OCI-LY1 (cell line): Measurements from ENCODE around the gene RBX1.

Experiments
- EZH2 ChIP-seq: fragments of 200-600 bp; sonication (generic), shearing (Covaris generic); IDR thresholded peaks from 2 replicates; pipeline ENCODE4 v1.8.0; 2017; ENCODE audit warnings: borderline replicate concordance, mixed run types, mild to moderate bottlenecking, antibody characterized with exemption, low read length, moderate library complexity, mixed read lengths
- TF ChIP-seq, protein P1 (sequence below): fragments of 200-600 bp; sonication (generic), shearing (Covaris generic); IDR thresholded peaks from 2 replicates; pipeline ENCODE4 v1.5.1; 2017; ENCODE audit warnings: mild to moderate bottlenecking, antibody characterized with exemption, low read length, moderate library complexity, mixed read lengths

DNA sequence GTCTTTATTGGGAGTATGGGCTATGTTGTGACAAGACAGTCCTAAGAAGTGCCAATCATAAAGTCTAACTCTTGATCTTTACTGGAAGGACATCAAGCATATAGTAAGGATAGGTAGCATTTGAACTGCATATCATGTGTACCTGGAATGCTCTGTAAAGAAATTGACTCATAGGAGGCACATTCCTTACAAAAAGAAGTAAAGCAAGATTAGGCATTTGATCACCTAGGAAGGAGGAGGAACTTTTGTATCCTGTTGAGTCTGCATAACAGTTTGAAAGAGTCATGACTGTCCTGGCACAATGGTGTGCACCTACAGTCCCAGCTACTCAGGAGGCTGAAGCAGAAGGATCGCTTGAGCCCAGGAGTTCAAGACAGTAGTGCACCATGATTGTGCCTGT lies 47.1 kb upstream of the RBX1 start:
- TF ChIP-seq, protein P1, sequence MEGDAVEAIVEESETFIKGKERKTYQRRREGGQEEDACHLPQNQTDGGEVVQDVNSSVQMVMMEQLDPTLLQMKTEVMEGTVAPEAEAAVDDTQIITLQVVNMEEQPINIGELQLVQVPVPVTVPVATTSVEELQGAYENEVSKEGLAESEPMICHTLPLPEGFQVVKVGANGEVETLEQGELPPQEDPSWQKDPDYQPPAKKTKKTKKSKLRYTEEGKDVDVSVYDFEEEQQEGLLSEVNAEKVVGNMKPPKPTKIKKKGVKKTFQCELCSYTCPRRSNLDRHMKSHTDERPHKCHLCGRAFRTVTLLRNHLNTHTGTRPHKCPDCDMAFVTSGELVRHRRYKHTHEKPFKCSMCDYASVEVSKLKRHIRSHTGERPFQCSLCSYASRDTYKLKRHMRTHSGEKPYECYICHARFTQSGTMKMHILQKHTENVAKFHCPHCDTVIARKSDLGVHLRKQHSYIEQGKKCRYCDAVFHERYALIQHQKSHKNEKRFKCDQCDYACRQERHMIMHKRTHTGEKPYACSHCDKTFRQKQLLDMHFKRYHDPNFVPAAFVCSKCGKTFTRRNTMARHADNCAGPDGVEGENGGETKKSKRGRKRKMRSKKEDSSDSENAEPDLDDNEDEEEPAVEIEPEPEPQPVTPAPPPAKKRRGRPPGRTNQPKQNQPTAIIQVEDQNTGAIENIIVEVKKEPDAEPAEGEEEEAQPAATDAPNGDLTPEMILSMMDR = no peak
- TF ChIP-seq EZH2 = no peak
